K562 (cell line): Measurements from ENCODE around the gene GCDH. TPM values are rescaled to one million over a fixed set of nuclear protein-coding genes. Genes with fewer than 3 reads are reported as not detected.

Experiments used
- ATAC-seq: fragments of 200-7000 bp; cut with Tn5 transposase; 3 replicates; pipeline ENCODE4 v1.9.1; 2020; ENCODE audit warnings: moderate library complexity
- BruUV-seq: library from RNA; stranded (reverse); fragments of 400-500 nt; replicated peaks from 2 replicates; lab custom pipeline; 2021; lab: Mats Ljungman, UMichigan
- CTCF ChIA-PET: fragments of 300-600 bp; formaldehyde crosslinking; extraction: SDS; loops from one replicate; lab custom pipeline; 2021; ENCODE audit warnings: low intra/inter-chr PET ratio; lab: Yijun Ruan, JAX
- POLR2A ChIA-PET: fragments of 300-600, 350-650 bp; sonication (Branson Sonifier 250); formaldehyde crosslinking; extraction: SDS; loops from one replicate; lab custom pipeline; 2021; ENCODE audit warnings: antibody characterized with exemption, inconsistent platforms; lab: Yijun Ruan, JAX
- DNase-seq, 4 experiments: peaks; one replicate each; pipeline versions ENCODE4 v3.0.0 to v3.0.0-alpha.2; 2011 to 2018; ENCODE audit warnings: low spot score in 3 of 4, mixed read lengths in 3 of 4; ENCODE audit errors: extremely low read depth in 1 of 4
- FAIRE-seq: peaks from 2 replicates; lab custom pipeline; 2011; peaks lifted over from hg19 to GRCh38; lab: Jason Lieb, UNC
- H2AFZ ChIP-seq: 2 replicates; pipeline ENCODE4 v1.6.0; 2011; ENCODE audit warnings: low read depth, low read length, control low read depth, inconsistent platforms
- H3K27ac ChIP-seq: fragments of 200-600 bp; 3 replicates; pipeline ENCODE4 v1.8.0; 2011; ENCODE audit warnings: low read depth, mild to moderate bottlenecking, control low read depth, inconsistent platforms, low read length, moderate library complexity, mixed read lengths; ENCODE audit errors: extremely low read depth
- H3K27me3 ChIP-seq, 2 experiments: fragments of 300-600 bp in 1 of 2; 2 replicates in 1 of 2; 3 replicates in 1 of 2; pipeline versions ENCODE4 v1.6.0 to v1.8.0; 2011; ENCODE audit warnings: inconsistent platforms in 2 of 2, low read length in 2 of 2, mild to moderate bottlenecking in 1 of 2, mixed read lengths in 1 of 2, moderate library complexity in 1 of 2; ENCODE audit not compliant: control insufficient read depth in 2 of 2, insufficient read depth in 2 of 2
- H3K36me3 ChIP-seq: fragments of 300-600 bp; 3 replicates; pipeline ENCODE4 v1.8.0; 2011; ENCODE audit warnings: mild to moderate bottlenecking, low read length, inconsistent platforms; ENCODE audit not compliant: control insufficient read depth, insufficient read depth
- H3K4me1 ChIP-seq, 2 experiments: fragments of 200-600 bp in 1 of 2; replicated peaks in 1 of 2; 2 replicates in 1 of 2; 3 replicates in 1 of 2; pipeline versions ENCODE4 v1.5.1 to v1.8.0; 2011; ENCODE audit warnings: inconsistent platforms in 2 of 2, low read length in 2 of 2, mild to moderate bottlenecking in 1 of 2, mixed read lengths in 1 of 2, moderate library complexity in 1 of 2; ENCODE audit not compliant: control insufficient read depth in 2 of 2, insufficient read depth in 2 of 2
- H3K4me2 ChIP-seq: 2 replicates; pipeline ENCODE4 v1.6.1; 2011; ENCODE audit warnings: low read length, control low read depth, inconsistent platforms, mixed read lengths; ENCODE audit not compliant: insufficient read depth
- H3K4me3 ChIP-seq: fragments of 200-600 bp; sonication (generic), shearing (Covaris generic); 2 replicates; pipeline ENCODE4 v1.5.1; 2016; ENCODE audit warnings: control low read depth, inconsistent platforms
- H3K79me2 ChIP-seq: fragments of 200-600 bp; 3 replicates; pipeline ENCODE4 v1.8.0; 2011; ENCODE audit warnings: low read length, inconsistent platforms; ENCODE audit not compliant: control insufficient read depth, insufficient read depth
- H3K9ac ChIP-seq, 2 experiments: 2 replicates each; pipeline versions ENCODE4 v1.6.0 to v1.6.1; 2011; ENCODE audit warnings: low read depth in 2 of 2, low read length in 2 of 2, control low read depth in 1 of 2, inconsistent platforms in 1 of 2, mild to moderate bottlenecking in 1 of 2, mixed read lengths in 1 of 2; ENCODE audit not compliant: insufficient read depth in 1 of 2
- H3K9me1 ChIP-seq: one replicate; pipeline ENCODE4 v1.6.0; 2011; ENCODE audit warnings: inconsistent platforms, mild to moderate bottlenecking, low read length, moderate library complexity; ENCODE audit not compliant: control insufficient read depth, insufficient read depth
- H3K9me3 ChIP-seq: replicated peaks from 2 replicates; pipeline ENCODE4 v1.5.1; 2011; ENCODE audit warnings: low read depth, low read length, inconsistent platforms; ENCODE audit not compliant: control insufficient read depth, insufficient read depth
- H4K20me1 ChIP-seq: replicated peaks from 2 replicates; pipeline ENCODE4 v1.6.1; 2011; ENCODE audit warnings: low read length, inconsistent platforms, mixed read lengths; ENCODE audit not compliant: control insufficient read depth, insufficient read depth
- ASH1L ChIP-seq: fragments of 450-650 bp; IDR thresholded peaks from 2 replicates; pipeline ENCODE4 v1.6.1; 2018; ENCODE audit warnings: borderline replicate concordance, mild to moderate bottlenecking, low read depth; ENCODE audit not compliant: partially characterized antibody
- CTCF ChIP-seq, 3 experiments: IDR thresholded peaks in 2 of 3; conservative IDR thresholded peaks in 1 of 3; 2 replicates each; pipeline ENCODE4 v1.5.1; 2011 to 2012; ENCODE audit warnings: low read length in 3 of 3, mild to moderate bottlenecking in 3 of 3, control low read depth in 2 of 3, improper control_type of control experiment in 1 of 3, inconsistent platforms in 1 of 3, low read depth in 1 of 3, mixed read lengths in 1 of 3, moderate library complexity in 1 of 3; ENCODE audit not compliant: insufficient read depth in 2 of 3
- E2F3 ChIP-seq: fragments of 250-450 bp; sonication (Bioruptor Pico); IDR thresholded peaks from 2 replicates; pipeline ENCODE4 v1.4.0; 2020; ENCODE audit warnings: mild to moderate bottlenecking
- KLF1 ChIP-seq: fragments of 450-650 bp; IDR thresholded peaks from 2 replicates; pipeline ENCODE4 v1.6.1; 2016; ENCODE audit warnings: missing genetic modification characterization, missing compliant biosample characterization
- PTTG1 ChIP-seq: fragments of 450-650 bp; IDR thresholded peaks from 2 replicates; pipeline ENCODE4 v1.6.1; 2016; ENCODE audit warnings: low read depth, mild to moderate bottlenecking, missing genetic modification characterization, missing compliant biosample characterization
- RBM25 ChIP-seq: fragments of 200-400 bp; formaldehyde crosslinking; IDR thresholded peaks from 2 replicates; pipeline ENCODE4 v1.6.1; 2018; ENCODE audit warnings: low read length, low read depth, moderate library complexity; ENCODE audit not compliant: severe bottlenecking
- SMARCB1 ChIP-seq: IDR thresholded peaks from 2 replicates; pipeline ENCODE4 v1.6.1; 2011; ENCODE audit warnings: improper control_type of control experiment, low read depth; ENCODE audit not compliant: insufficient read length
- SP2 ChIP-seq: IDR thresholded peaks from 2 replicates; pipeline ENCODE4 v1.6.1; 2011; ENCODE audit warnings: mild to moderate bottlenecking, low read depth, low read length, moderate library complexity; ENCODE audit not compliant: poor library complexity, severe bottlenecking; ENCODE audit errors: extremely low read depth
- ZFP36 ChIP-seq: fragments of 150-350 bp; IDR thresholded peaks from 2 replicates; pipeline ENCODE4 v1.6.1; 2018; ENCODE audit warnings: low read length, low read depth; ENCODE audit not compliant: partially characterized antibody
- ZFPM2 ChIP-seq: fragments of 250-450 bp; sonication (Bioruptor Pico); IDR thresholded peaks from 2 replicates; pipeline ENCODE4 v1.5.1; 2022; ENCODE audit warnings: mild to moderate bottlenecking
- ZNF699 ChIP-seq: fragments of 250-450 bp; sonication (Bioruptor Pico); IDR thresholded peaks from 2 replicates; pipeline ENCODE4 v1.8.0; 2021; ENCODE audit warnings: mild to moderate bottlenecking, moderate library complexity; ENCODE audit not compliant: insufficient replicate concordance
- WGBS: fragments of 100-300 bp; shearing (Covaris generic); methylation state at CpG from one replicate; pipeline ENCODE4 v1.1.6; 2016; ENCODE audit warnings: low coverage, mixed read lengths; ENCODE audit not compliant: insufficient coverage; ENCODE audit errors: missing lambda C conversion rate; 5-methylcytosine and 5-hydroxymethylcytosine counted together
- in situ Hi-C: fragments of 300-500 bp; cut with MboI; formaldehyde crosslinking; loops from 4 replicates; pipeline ENCODE4 v1.15.0; 2018; ENCODE audit warnings: inconsistent platforms, mixed read lengths
- intact Hi-C: fragments of 100-400 bp; cut with micrococcal nuclease; formaldehyde crosslinking; loops from 2 replicates; pipeline ENCODE4 v1.14.2; 2022
- polyA plus RNA-seq, 8 experiments: library from polyadenylated mRNA; depleted of rRNA in 4 of 8; stranded (reverse) in 5 of 8; unstranded in 3 of 8; fragments of >200 nt; fragmentation: Nextera tagmentation in 2 of 8; fragmentation: Illumina TruSeq in 1 of 8; extraction: Ambion mirVana in 2 of 8; extraction: Trizol in 1 of 8; gene quantifications; 2 replicates each; pipeline versions ENCODE4 v1.2.1 to v1.2.3, GENCODE V29; 2011 to 2014; ENCODE audit warnings: inconsistent platforms in 1 of 8, missing spikeins in 1 of 8
- total RNA-seq, 7 experiments: library from RNA; depleted of rRNA in 6 of 7; stranded (reverse); fragments of >200 nt in 6 of 7; fragmentation: Illumina TruSeq in 2 of 7; extraction: Trizol in 2 of 7; gene quantifications; 2 replicates each; pipeline versions ENCODE4 v1.2.1 to v1.2.3, GENCODE V29; 2011 to 2021; ENCODE audit warnings: low replicate concordance in 1 of 7
- TF ChIP-seq, protein P1 (sequence below): fragments of 250-450 bp; sonication (Bioruptor Pico); IDR thresholded peaks from 2 replicates; pipeline ENCODE4 v1.8.0; 2022; ENCODE audit warnings: inconsistent platforms, mild to moderate bottlenecking, moderate library complexity, borderline replicate concordance

GCDH gene
- total and polyA plus RNA-seq, 9 of the 15 experiments (the other 6 are each of a cell fraction or from before 2014, with no cell fraction given) = 2.9 to 50.8 (median 19.1) TPM

DNA sequence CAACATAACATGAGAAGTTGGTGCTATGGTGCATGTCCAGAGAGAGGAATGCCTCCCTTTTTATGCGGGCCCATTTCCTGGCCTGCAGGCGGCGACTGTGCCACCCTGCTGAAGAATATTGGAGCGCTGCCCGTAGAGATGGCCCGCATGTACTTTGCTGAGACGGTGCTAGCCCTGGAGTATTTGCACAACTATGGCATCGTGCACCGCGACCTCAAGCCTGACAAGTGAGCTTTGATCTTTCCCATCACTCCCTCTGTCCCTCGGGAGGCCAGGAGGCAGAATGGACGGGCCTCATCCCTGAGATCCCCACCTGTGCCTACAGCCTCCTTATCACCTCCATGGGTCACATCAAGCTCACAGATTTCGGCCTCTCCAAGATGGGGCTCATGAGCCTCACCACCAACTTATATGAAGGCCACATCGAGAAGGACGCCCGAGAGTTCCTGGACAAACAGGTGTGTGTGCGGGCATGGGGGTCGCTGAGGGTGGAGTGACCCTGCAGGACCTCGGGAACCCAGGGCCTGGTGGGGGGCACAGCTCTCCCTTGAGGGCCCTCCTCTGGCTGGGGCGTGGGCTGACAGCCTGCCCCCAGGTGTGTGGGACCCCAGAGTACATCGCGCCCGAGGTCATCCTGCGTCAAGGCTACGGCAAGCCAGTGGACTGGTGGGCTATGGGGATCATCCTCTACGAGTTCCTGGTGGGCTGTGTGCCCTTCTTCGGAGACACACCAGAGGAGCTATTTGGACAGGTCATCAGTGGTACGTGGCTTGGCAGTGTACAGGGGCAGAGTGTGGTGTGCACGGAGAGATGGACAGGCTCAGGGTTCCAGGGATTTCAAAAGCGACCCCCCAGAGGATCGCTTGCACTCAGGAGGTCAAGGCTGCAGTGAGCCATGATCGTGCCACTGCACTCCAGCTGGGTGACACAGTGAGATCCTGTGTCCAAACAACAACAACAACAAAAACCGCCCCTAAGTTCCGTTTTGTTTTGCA lies 25.9 kb upstream of the GCDH start:
- no peak overlapping the region for H3K4me2 ChIP-seq
- intact Hi-C loops (no loop called here), in situ Hi-C loops (no loop called here)
- H3K27ac ChIP-seq = no peak overlapping the region
- POLR2A ChIA-PET = interaction anchor here (0.7 to 1.5 kb wide), 3 partner anchors 12 to 179 kb away, joined by 3 to 4 read pairs (median 4); no protein-coding TSS in a partner anchor
- no peak overlapping the region for H3K4me3 ChIP-seq
- H4K20me1 ChIP-seq = no peaks in the 10 kb centered on the region; the same call in 1 of the 2 replicates
- no peaks in the 10 kb centered on the region for H3K79me2 ChIP-seq
- H3K27me3 ChIP-seq = no peaks in the 10 kb centered on the region
- no peak overlapping the region for H3K9ac ChIP-seq
- CTCF ChIA-PET = interaction anchor here (0.6 kb wide), 2 partner anchors 100 to 229 kb away, joined by 3 read pairs; no protein-coding TSS in a partner anchor
- WGBS = 60% methylated on average over 34 of the region's 34 CpGs
- H3K9me1 ChIP-seq = no peaks in the 10 kb centered on the region
- FAIRE-seq = no peak
- DNase-seq = no peak
- H3K4me1 ChIP-seq = peaks cover 8 to 35% of the 10 kb centered on the region in 2 experiments; a peak in 4 of 5 replicates
- no peaks in the 10 kb centered on the region for H3K36me3 ChIP-seq
- H3K9me3 ChIP-seq = no peaks in the 10 kb centered on the region
- no peak for ATAC-seq
- BruUV-seq = no TSS peak
- H2AFZ ChIP-seq = no peak overlapping the region
- TF ChIP-seq ZFPM2 = no peak
- TF ChIP-seq E2F3 (CRISPR knock-in tag) = no peak
- peak; percentile 22 for TF ChIP-seq RBM25
- TF ChIP-seq ASH1L = no peak
- TF ChIP-seq SP2 = no peak
- no peak for TF ChIP-seq PTTG1
- no peak for TF ChIP-seq SMARCB1
- peak; percentile 36 to 52 (median 49); a peak in 5 of 6 replicates for TF ChIP-seq CTCF (IDR thresholded peaks at IDR 0.05 in 2 of 3, conservative IDR thresholded peaks at IDR 0.05 in 1 of 3; ENCODE audit: insufficient read depth in 2 of 3, low read depth in 1 of 3, low read length in 3 of 3)
- TF ChIP-seq, protein P1, sequence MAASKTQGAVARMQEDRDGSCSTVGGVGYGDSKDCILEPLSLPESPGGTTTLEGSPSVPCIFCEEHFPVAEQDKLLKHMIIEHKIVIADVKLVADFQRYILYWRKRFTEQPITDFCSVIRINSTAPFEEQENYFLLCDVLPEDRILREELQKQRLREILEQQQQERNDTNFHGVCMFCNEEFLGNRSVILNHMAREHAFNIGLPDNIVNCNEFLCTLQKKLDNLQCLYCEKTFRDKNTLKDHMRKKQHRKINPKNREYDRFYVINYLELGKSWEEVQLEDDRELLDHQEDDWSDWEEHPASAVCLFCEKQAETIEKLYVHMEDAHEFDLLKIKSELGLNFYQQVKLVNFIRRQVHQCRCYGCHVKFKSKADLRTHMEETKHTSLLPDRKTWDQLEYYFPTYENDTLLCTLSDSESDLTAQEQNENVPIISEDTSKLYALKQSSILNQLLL (CRISPR knock-in tag) = no peak
- no peak for TF ChIP-seq ZNF699 (CRISPR knock-in tag)
- no peak for TF ChIP-seq ZFP36
- 0 out of 2 replicates have a peak, but pooled peaks have one; percentile 24 for TF ChIP-seq KLF1 (tag)
